ENCODE measurements around the gene ADCYAP1. TPM values are rescaled to one million over a fixed set of nuclear protein-coding genes. Genes with fewer than 3 reads are reported as not detected.

Gene ADCYAP1
- total RNA-seq, 1 donor, result 0.72 TPM

DNA sequence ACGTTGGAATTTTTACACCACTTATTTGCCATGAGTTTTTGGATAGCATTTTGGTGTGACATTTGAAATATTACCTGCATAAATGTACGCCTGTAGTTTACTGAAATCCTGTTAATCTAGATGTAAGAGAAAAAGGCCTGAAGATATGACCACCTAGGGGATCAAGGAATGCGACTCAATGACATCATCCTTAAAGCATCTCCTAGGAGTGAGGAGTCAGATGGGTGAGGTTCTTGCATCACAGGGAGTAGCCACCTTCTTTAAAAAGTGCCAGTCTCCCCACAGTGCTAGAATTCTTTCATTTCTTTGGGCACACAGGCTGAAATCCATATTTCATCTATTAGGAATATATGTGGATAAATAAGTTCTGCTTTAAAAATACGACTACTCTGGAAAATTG is 34.5 kb downstream of the ADCYAP1 start:
- DNase-seq (ENCODE audit: low read depth), result no peak
- TF ChIP-seq CTCF (IDR thresholded peaks at IDR 0.05; ENCODE audit: insufficient read depth, low read length), result no peak
- no peak overlapping the region for H3K4me3 ChIP-seq (ENCODE audit: low read depth, low read length)

- DNase-seq (ENCODE audit: low read depth), result no peak
- no peak overlapping the region for H3K4me3 ChIP-seq (ENCODE audit: low read depth, low read length)
- no peak for TF ChIP-seq CTCF (IDR thresholded peaks at IDR 0.05; ENCODE audit: insufficient read depth, low read length)
Measured at GRCh38 chr18:939958-940357, 35.3 kb downstream of the ADCYAP1 start.

DNA sequence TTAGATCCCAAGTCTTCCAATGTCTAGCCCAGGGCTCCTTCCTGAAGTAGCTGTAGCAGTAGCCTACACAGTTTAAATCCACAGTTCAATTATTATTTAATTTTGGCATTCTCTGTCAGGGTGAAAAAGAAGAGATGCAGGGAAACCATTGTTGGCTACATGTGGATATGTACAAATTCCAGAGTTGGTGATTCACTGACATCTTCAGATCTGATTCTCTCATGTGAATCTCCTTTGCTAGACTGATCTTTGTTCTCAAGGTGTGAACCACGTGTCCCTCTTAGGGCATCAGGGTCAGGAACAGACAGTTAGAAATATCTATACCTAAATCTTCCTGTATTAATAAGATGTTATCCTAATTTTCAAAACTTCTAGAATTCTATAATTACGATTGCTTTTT is 36.7 kb downstream of the ADCYAP1 start:
- TF ChIP-seq CTCF (IDR thresholded peaks at IDR 0.05; ENCODE audit: insufficient read depth, low read length), result no peak
- DNase-seq (ENCODE audit: low read depth), result no peak
- H3K4me3 ChIP-seq (ENCODE audit: low read depth, low read length), result no peak overlapping the region

GRCh38 chr18:944440-944839 is 39.8 kb downstream of the ADCYAP1 start:
- DNase-seq (ENCODE audit: low read depth), result peak; percentile 78
- TF ChIP-seq CTCF (IDR thresholded peaks at IDR 0.05; ENCODE audit: insufficient read depth, low read length), result no peak
- H3K4me3 ChIP-seq (ENCODE audit: low read depth, low read length), result no peak overlapping the region

GRCh38 chr18:949724-950631 is 45.3 kb downstream of the ADCYAP1 start:
- no peak overlapping the region for H3K4me3 ChIP-seq (ENCODE audit: low read depth, low read length)
- no peak for TF ChIP-seq CTCF (IDR thresholded peaks at IDR 0.05; ENCODE audit: insufficient read depth, low read length)
- DNase-seq (ENCODE audit: low read depth), result no peak

DNA sequence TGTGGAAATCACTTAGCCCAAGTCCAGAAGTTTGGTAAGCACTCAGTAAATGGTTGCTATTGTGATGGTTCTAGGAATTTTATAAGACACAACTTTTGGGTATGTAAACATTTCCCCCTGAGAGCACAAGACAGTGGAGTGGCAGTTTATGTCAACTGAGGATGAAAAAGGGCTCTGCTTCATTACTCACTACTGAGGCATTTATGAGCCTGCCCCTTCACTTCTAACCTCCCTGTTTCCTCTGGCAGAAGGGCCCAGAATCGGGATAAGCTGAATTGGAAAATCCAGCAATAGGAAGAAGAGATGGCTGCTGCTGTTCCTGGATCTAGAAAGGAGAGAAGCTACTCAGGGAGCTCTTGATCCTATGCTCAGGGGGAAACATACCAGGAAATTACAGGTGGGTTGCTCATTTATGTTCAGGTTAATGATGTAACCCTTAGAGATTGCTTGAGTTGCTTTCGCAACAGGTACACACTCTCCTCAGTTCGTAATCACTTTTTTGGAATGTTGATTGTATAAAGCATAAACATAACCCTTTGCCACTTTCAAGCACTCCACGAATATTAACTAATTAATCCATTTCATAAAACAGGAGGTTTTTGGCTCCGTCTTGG is 46.3 kb downstream of the ADCYAP1 start:
- no peak for TF ChIP-seq CTCF (IDR thresholded peaks at IDR 0.05; ENCODE audit: insufficient read depth, low read length)
- DNase-seq (ENCODE audit: low read depth), result no peak
- H3K4me3 ChIP-seq (ENCODE audit: low read depth, low read length), result no peak overlapping the region
